HG02970 (cell line): ENCODE measurements around the gene VPS26B.
"Not testable (repeated sequence)": the region's sequence is repeated elsewhere in the genome, so short reads cannot be mapped to it uniquely, and the experiment has no call there.

Experiments
- ATAC-seq: cut with Tn5 transposase; IDR thresholded peaks from one replicate; pipeline ENCODE4 v1.9.1; 2021; ENCODE audit warnings: mild to moderate bottlenecking, moderate library complexity, moderate number of reproducible peaks; ENCODE audit not compliant: unreplicated experiment, low FRiP score

VPS26B gene

GRCh38 chr11:134254433-134255183 lies 30.1 kb downstream of the VPS26B start:
- no peak for ATAC-seq

- not testable (repeated sequence) for ATAC-seq
Observed at GRCh38 chr11:134255184-134255561, 30.7 kb downstream of the VPS26B start.

- no peak for ATAC-seq
Observed at GRCh38 chr11:134257101-134257500, 32.6 kb downstream of the VPS26B start.

- ATAC-seq: no peak
Observed at GRCh38 chr11:134258577-134258976, 34.1 kb downstream of the VPS26B start.

GRCh38 chr11:134260503-134260902 lies 36.0 kb downstream of the VPS26B start:
- ATAC-seq: no peak

GRCh38 chr11:134260983-134261382 lies 36.5 kb downstream of the VPS26B start:
- no peak for ATAC-seq

- ATAC-seq: no peak
Observed at GRCh38 chr11:134261626-134262488, 37.4 kb downstream of the VPS26B start.

GRCh38 chr11:134264966-134265764 lies 40.7 kb downstream of the VPS26B start:
- ATAC-seq: no peak

GRCh38 chr11:134266440-134266839 lies 42.0 kb downstream of the VPS26B start:
- ATAC-seq: no peak

- ATAC-seq: no peak
Observed at GRCh38 chr11:134266841-134267251, 42.4 kb downstream of the VPS26B start.

GRCh38 chr11:134267461-134267860 lies 43.0 kb downstream of the VPS26B start:
- ATAC-seq: no peak

- ATAC-seq: no peak
Observed at GRCh38 chr11:134267966-134268365, 43.5 kb downstream of the VPS26B start.

- ATAC-seq: no peak
Observed at GRCh38 chr11:134270250-134270714, 45.8 kb downstream of the VPS26B start.

- ATAC-seq: no peak
Observed at GRCh38 chr11:134271978-134272377, 47.5 kb downstream of the VPS26B start.

GRCh38 chr11:134272381-134273316 lies 48.2 kb downstream of the VPS26B start:
- ATAC-seq: no peak

GRCh38 chr11:134273317-134273712 lies 48.8 kb downstream of the VPS26B start:
- ATAC-seq: no peak

GRCh38 chr11:134275188-134275533 lies 50.7 kb downstream of the VPS26B start:
- ATAC-seq: no peak

- no peak for ATAC-seq
Observed at GRCh38 chr11:134275534-134276395, 51.3 kb downstream of the VPS26B start, which contains the start of gene GLB1L3. Gene GLB1L3, plus strand, starts transcription at chr11:134276379. Its CDS starts 362 bp downstream, at chr11:134276741.
